Urinary bladder (tissue), 4 donors: ENCODE data around the gene FAM217A. TPM values are rescaled to one million over a fixed set of nuclear protein-coding genes. Genes with fewer than 3 reads are reported as not detected.

ENCODE experiments used
- DNase-seq: peaks from one replicate; pipeline ENCODE4 v3.0.0-alpha.2; 2015; ENCODE audit errors: extremely low spot score
- H3K27ac ChIP-seq: one replicate; pipeline ENCODE4 v1.5.1; 2013; ENCODE audit warnings: low read depth, mild to moderate bottlenecking, moderate library complexity
- H3K36me3 ChIP-seq: one replicate; pipeline ENCODE4 v1.6.1; 2013; ENCODE audit warnings: mild to moderate bottlenecking, moderate library complexity; ENCODE audit not compliant: insufficient read depth
- H3K4me1 ChIP-seq: one replicate; pipeline ENCODE4 v1.6.1; 2013; ENCODE audit warnings: mild to moderate bottlenecking, moderate library complexity; ENCODE audit not compliant: insufficient read depth
- H3K4me3 ChIP-seq: one replicate; pipeline ENCODE4 v1.5.1; 2013; ENCODE audit warnings: low read depth, low read length
- WGBS: extraction: QIAGEN DNeasy Blood & Tissue Kit; methylation state at CpG from one replicate; pipeline ENCODE4 v1.1.7; 2013; 5-methylcytosine and 5-hydroxymethylcytosine counted together
- polyA plus RNA-seq: library from polyadenylated mRNA; stranded (reverse); fragments of 200-250 nt; gene quantifications from one replicate; pipeline ENCODE4 v1.2.3, GENCODE V29; 2013
- total RNA-seq: library from RNA; depleted of rRNA; stranded (reverse); fragments of >200 nt; gene quantifications from one replicate; pipeline ENCODE4 v1.2.3, GENCODE V29; 2014
- donor health status: healthy with polysubstance abuse.
- donor health status: healthy.

The FAM217A gene
- total and polyA plus RNA-seq, 2 donors = not detected

DNA sequence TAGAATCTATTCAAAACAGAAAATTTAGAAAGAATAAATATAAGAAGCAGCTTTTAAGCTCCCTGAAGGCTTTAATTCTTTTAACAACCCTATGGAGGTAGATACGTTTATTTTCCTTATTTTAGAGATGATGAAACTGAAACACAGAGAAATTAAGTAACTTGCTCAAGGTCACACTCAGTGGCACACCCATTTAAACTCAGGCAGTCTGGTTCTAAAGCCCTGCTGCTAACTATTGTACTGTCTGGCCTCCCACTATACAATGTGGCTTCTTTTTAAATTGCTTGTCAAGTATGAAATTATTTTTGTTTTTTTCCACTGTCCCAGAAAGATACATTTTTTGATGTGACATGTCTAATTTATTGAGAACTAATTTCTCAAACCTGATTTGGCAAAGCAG lies 55.7 kb downstream of the FAM217A start:
- DNase-seq = no peak
- no peak overlapping the region for H3K27ac ChIP-seq
- peaks cover 1% of the 10 kb centered on the region for H3K36me3 ChIP-seq
- H3K4me3 ChIP-seq = no peak overlapping the region
- 34% methylated on average over 1 of the region's 1 CpG for WGBS
- no peaks in the 10 kb centered on the region for H3K4me1 ChIP-seq

DNA sequence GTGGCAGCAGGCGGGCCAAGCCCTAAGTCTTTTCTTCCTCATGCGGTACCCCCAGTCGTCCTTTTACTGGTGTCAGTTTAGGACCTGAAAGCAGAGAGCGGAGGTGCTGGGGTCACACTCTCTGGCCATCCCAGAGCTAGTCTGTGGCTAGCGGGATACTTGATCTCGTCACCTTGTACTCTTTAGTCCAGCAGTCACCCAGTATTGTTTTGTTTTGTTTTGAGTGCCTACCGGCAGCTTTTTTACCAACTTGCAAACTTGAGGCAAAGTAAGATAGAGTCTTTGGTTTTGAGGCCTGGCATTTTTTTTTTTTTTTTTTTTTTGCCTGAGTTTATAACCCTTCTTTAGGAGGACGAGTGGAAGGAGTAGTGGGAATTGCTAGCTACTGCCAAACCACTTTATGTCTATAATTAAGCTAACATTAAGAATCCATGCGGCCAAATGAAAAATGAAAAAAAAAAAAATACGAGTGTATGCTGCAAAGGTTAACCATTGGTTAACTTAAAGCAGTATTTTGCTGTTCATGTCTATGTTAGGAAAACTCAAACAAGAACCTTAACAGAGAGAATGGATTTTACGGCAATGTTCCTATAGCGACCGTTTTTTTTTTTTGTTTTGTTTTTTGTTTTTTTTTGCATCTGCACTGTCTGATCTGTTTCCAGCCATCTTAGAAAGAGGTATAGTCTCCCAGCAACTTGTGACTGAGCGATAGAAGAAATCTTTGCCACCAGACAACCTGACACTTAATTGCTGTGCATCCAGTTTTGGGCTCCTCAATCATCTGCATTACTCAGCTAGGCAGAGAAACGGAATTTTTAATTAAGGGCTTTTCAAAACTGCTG lies 56.9 kb downstream of the FAM217A start:
- DNase-seq = no peak
- WGBS = 2% methylated on average over 15 of the region's 15 CpGs
- H3K27ac ChIP-seq = peak overlapping the region; percentile 94
- H3K4me3 ChIP-seq = peak overlapping the region; percentile 81
- peaks cover 2% of the 10 kb centered on the region for H3K4me1 ChIP-seq
- H3K36me3 ChIP-seq = peaks cover 1% of the 10 kb centered on the region

DNA sequence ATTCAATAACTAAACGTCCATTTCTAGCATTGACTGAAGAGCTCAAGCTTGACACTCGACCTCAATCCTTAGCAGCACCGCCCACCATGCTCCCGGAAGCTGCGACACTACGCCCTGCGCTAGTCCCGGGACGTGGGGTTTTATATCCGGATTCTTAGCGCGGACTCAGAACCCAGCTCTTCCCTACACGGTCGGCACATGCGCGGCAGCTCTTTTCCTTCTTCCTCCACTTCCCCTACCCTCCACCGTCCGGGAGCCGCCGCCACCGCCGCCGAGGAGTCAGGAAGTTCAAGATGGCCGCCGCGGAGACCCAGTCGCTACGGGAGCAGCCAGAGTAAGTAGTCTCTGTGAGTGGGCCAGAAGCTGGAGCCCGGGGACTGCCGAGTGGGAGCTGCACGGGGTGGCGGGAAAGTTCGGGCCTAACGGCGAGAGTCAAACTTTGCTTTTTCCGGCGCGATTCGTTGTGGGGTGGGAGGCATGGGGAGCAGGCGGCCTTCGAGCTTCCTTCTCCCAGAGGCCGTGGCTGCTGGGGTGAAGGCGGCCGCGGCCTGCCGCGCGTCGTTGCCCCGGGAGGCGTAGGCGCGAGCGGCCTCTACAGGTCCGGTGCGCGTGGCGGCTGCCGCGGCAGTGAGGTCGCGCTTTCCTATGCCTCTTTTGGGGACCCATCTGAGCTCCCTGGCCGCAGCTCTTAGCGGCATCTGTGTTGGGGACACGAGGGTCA lies 57.6 kb downstream of the FAM217A start:
- Histone ChIP-seq H3K4me3 (peak overlapping the region; percentile 81), H3K27ac (peak overlapping the region; percentile 94), H3K4me1 (peaks cover 2% of the 10 kb centered on the region), H3K36me3 (peaks cover 1% of the 10 kb centered on the region)
- under 1% methylated on average over 65 of the region's 65 CpGs for WGBS
- peak; percentile 95 for DNase-seq

DNA sequence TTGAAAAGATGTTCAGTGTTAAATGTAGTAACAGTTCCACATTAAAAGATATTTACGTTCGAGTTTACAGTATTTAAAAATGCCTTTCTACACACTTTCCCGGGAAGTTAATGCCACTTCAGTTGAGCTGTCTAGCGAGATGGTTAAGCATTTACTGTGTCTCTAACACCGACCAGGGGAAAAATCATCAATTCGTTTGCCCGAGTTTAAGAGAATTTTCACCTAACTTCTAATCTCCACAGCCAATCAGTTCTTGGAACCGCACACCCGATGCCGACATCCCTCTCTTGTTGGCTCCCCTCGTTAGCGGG lies 58.2 kb downstream of the FAM217A start:
- no peak for DNase-seq
- Histone ChIP-seq H3K36me3 (peaks cover 1% of the 10 kb centered on the region), H3K27ac (peak overlapping the region; percentile 89), H3K4me3 (peak overlapping the region; percentile 81), H3K4me1 (peaks cover 2% of the 10 kb centered on the region)
- WGBS = under 1% methylated on average over 12 of the region's 12 CpGs

DNA sequence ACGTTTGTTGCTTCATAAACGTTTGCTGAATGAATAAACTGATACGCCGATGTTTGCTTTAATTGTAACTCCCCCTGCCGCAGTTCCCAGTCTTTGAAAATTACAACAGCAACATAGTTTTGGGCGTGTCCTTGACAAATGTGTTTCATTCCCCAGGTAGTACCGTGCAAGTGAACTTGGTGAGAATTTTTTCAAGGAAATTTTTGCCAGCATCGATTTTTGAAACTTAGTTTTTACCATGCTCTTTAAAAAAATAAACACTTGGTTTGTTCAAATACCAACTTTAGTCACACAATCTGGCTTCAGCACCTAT lies 60.1 kb downstream of the FAM217A start:
- Histone ChIP-seq H3K27ac (no peak overlapping the region), H3K4me1 (peaks cover 2% of the 10 kb centered on the region), H3K4me3 (peak overlapping the region; percentile 68), H3K36me3 (no peaks in the 10 kb centered on the region)
- under 1% methylated on average over 8 of the region's 8 CpGs for WGBS
- no peak for DNase-seq

Other genes starting within 250 kb of the FAM217A start
- 5.2 TPM for gene FAM50B, start 229.8 kb downstream of the FAM217A start, total RNA-seq
- gene FAM50B, start 229.8 kb downstream of the FAM217A start, polyA plus RNA-seq = 20.6 TPM
- 62.7 TPM for gene ECI2, start 56.4 kb upstream of the FAM217A start, total RNA-seq
- gene ECI2, start 56.4 kb upstream of the FAM217A start, polyA plus RNA-seq = 50.3 TPM